Liver (tissue), 9 donors: ENCODE data around the gene KIFC3. TPM values are rescaled to one million over a fixed set of nuclear protein-coding genes. Genes with fewer than 3 reads are reported as not detected.
"Not testable (repeated sequence)": the region's sequence is repeated elsewhere in the genome, so short reads cannot be mapped to it uniquely, and the experiment has no call there.

Experiments
- DNase-seq: peaks from one replicate; pipeline ENCODE4 v3.0.0-alpha.2; 2017; ENCODE audit warnings: low spot score
- H3K27ac ChIP-seq, 2 donors: one replicate each; pipeline ENCODE4 v1.7.0; 2013; ENCODE audit warnings: inconsistent platforms in 2 of 2, low read length in 2 of 2, control low read depth in 1 of 2, low read depth in 1 of 2, mild to moderate bottlenecking in 1 of 2
- H3K27me3 ChIP-seq, 4 donors: one replicate each; pipeline versions ENCODE4 v1.6.1 to v1.7.0; 2013; ENCODE audit warnings: low read length in 3 of 4, inconsistent platforms in 1 of 4, mild to moderate bottlenecking in 1 of 4, moderate library complexity in 1 of 4; ENCODE audit not compliant: control insufficient read depth in 4 of 4, insufficient read depth in 4 of 4
- H3K36me3 ChIP-seq, 4 donors: one replicate each; pipeline versions ENCODE4 v1.6.1 to v1.7.0; 2013; ENCODE audit warnings: low read length in 3 of 4, mild to moderate bottlenecking in 3 of 4, low read depth in 1 of 4, moderate library complexity in 1 of 4; ENCODE audit not compliant: control insufficient read depth in 4 of 4, insufficient read depth in 3 of 4
- H3K4me1 ChIP-seq, 4 donors: one replicate each; pipeline versions ENCODE4 v1.6.1 to v1.7.0; 2013; ENCODE audit warnings: low read length in 3 of 4, mild to moderate bottlenecking in 3 of 4, moderate library complexity in 1 of 4; ENCODE audit not compliant: control insufficient read depth in 4 of 4, insufficient read depth in 4 of 4
- H3K4me3 ChIP-seq, 3 donors: one replicate each; pipeline versions ENCODE4 v1.6.1 to v1.7.0; 2013; ENCODE audit warnings: low read length in 3 of 3, control low read depth in 1 of 3, low read depth in 1 of 3, mild to moderate bottlenecking in 1 of 3
- H3K9ac ChIP-seq, 2 donors: one replicate each; pipeline ENCODE4 v1.7.0; 2013; ENCODE audit warnings: low read length in 2 of 2, mild to moderate bottlenecking in 2 of 2, moderate library complexity in 2 of 2, control low read depth in 1 of 2, low read depth in 1 of 2
- H3K9me3 ChIP-seq, 4 donors: one replicate each; pipeline versions ENCODE4 v1.6.1 to v1.7.0; 2013; ENCODE audit warnings: low read length in 3 of 4; ENCODE audit not compliant: control insufficient read depth in 4 of 4
- CTCF ChIP-seq: fragments of 150-350 bp; IDR thresholded peaks from 2 replicates; pipeline ENCODE4 v1.5.1; 2017; ENCODE audit warnings: improper control_type of control experiment, low read depth, low read length; ENCODE audit not compliant: missing input control
- EGR1 ChIP-seq, 2 donors: IDR thresholded peaks; 2 replicates each; pipeline ENCODE4 v1.6.1; 2016 to 2018; ENCODE audit warnings: antibody characterized with exemption in 2 of 2, low read depth in 2 of 2
- FOXA1 ChIP-seq: IDR thresholded peaks from 2 replicates; pipeline ENCODE4 v1.6.1; 2016; ENCODE audit warnings: antibody characterized with exemption
- FOXA2 ChIP-seq: IDR thresholded peaks from 2 replicates; pipeline ENCODE4 v1.6.1; 2016; ENCODE audit warnings: antibody characterized with exemption
- GABPA ChIP-seq, 2 donors: IDR thresholded peaks in 1 of 2; conservative IDR thresholded peaks in 1 of 2; 2 replicates each; pipeline ENCODE4 v1.6.1; 2016; ENCODE audit warnings: antibody characterized with exemption in 2 of 2, mild to moderate bottlenecking in 1 of 2, moderate library complexity in 1 of 2
- HNF4A ChIP-seq, 2 donors: conservative IDR thresholded peaks; 2 replicates each; pipeline ENCODE4 v1.6.1; 2016; ENCODE audit warnings: antibody characterized with exemption in 2 of 2, mild to moderate bottlenecking in 2 of 2
- HNF4G ChIP-seq: IDR thresholded peaks from 2 replicates; pipeline ENCODE4 v1.6.1; 2016; ENCODE audit warnings: antibody characterized with exemption
- JUND ChIP-seq, 2 donors: IDR thresholded peaks; 2 replicates each; pipeline ENCODE4 v1.6.1; 2016; ENCODE audit warnings: antibody characterized with exemption in 2 of 2
- NR2F2 ChIP-seq: IDR thresholded peaks from 2 replicates; pipeline ENCODE4 v1.6.1; 2016; ENCODE audit warnings: antibody characterized with exemption
- RAD21 ChIP-seq, 2 donors: IDR thresholded peaks; 2 replicates each; pipeline ENCODE4 v1.6.1; 2016; ENCODE audit warnings: antibody characterized with exemption in 2 of 2, mild to moderate bottlenecking in 2 of 2
- RXRA ChIP-seq, 2 donors: IDR thresholded peaks; 2 replicates each; pipeline ENCODE4 v1.6.1; 2017 to 2018; ENCODE audit warnings: antibody characterized with exemption in 2 of 2, mild to moderate bottlenecking in 1 of 2
- SP1 ChIP-seq: IDR thresholded peaks from 2 replicates; pipeline ENCODE4 v1.6.1; 2018; ENCODE audit warnings: antibody characterized with exemption, mild to moderate bottlenecking
- TAF1 ChIP-seq: conservative IDR thresholded peaks from 2 replicates; pipeline ENCODE4 v1.6.1; 2016; ENCODE audit warnings: antibody characterized with exemption, mild to moderate bottlenecking
- YY1 ChIP-seq: IDR thresholded peaks from 2 replicates; pipeline ENCODE4 v1.6.1; 2016; ENCODE audit warnings: antibody characterized with exemption, mild to moderate bottlenecking
- ZBTB33 ChIP-seq: IDR thresholded peaks from 2 replicates; pipeline ENCODE4 v1.6.1; 2016; ENCODE audit warnings: antibody characterized with exemption
- WGBS: extraction: QIAGEN DNeasy Blood & Tissue Kit; methylation state at CpG from one replicate; pipeline ENCODE4 v1.1.7; 2013; 5-methylcytosine and 5-hydroxymethylcytosine counted together
- polyA plus RNA-seq, 2 donors: library from polyadenylated mRNA; stranded (reverse) in 1 of 2; unstranded in 1 of 2; fragments of 200-250 nt in 1 of 2; fragments of >200 nt in 1 of 2; fragmentation: Nextera tagmentation in 1 of 2; extraction: Ambion mirVana in 1 of 2; gene quantifications; one replicate each; pipeline versions ENCODE4 v1.2.1 to v1.2.3, GENCODE V29; 2013 to 2015
- total RNA-seq, 2 donors: library from RNA; depleted of rRNA; stranded (reverse); fragments of >200 nt; gene quantifications; one replicate each; pipeline ENCODE4 v1.2.3, GENCODE V29; 2014
- TF ChIP-seq, protein P1 (sequence below): IDR thresholded peaks from 2 replicates; pipeline ENCODE4 v1.6.1; 2016; ENCODE audit warnings: antibody characterized with exemption, mild to moderate bottlenecking
- TF ChIP-seq, protein P2 (sequence below): IDR thresholded peaks from 2 replicates; pipeline ENCODE4 v1.6.1; 2016; ENCODE audit warnings: antibody characterized with exemption
- TF ChIP-seq, protein P3 (sequence below): IDR thresholded peaks from 2 replicates; pipeline ENCODE4 v1.6.1; 2016; ENCODE audit warnings: antibody characterized with exemption
- donor health status: healthy.
- donor health status: healthy.
- donor health status: healthy.
- donor health status: healthy.
- donor health status: healthy.

KIFC3 gene
- total and polyA plus RNA-seq, 4 donors: 16.5 to 103 (median 27.4) TPM

DNA sequence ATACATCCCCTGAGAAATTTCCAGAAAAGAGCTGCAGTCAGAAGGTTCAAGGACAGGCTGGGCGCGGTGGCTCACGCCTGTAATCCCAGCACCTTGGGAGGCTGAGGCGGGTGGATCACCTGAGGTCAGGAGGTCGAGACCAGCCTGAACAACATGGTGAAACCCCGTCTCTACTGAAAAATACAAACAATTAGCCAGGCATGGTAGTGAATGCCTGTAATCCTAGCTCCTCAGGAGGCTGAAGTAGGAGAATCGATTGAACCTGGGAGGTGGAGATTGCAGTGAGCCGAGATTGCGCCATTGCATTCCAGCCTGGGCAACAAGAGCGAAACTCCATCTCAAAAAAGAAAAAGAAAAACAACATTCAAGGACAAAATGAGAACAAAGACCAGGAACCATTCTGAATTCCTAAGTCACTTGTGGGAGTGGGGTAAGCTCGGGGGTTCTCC is 19.7 kb downstream of the KIFC3 start:
- peak; percentile 58 to 61 for TF ChIP-seq HNF4A (conservative IDR thresholded peaks at IDR 0.05)
- peak in 1 of 2 donors; percentile 36 for TF ChIP-seq RAD21 (IDR thresholded peaks at IDR 0.05)
- peak in 1 of 2 donors; percentile 39 for TF ChIP-seq JUND (IDR thresholded peaks at IDR 0.05)
- TF ChIP-seq SP1: peak; percentile 28
- peak; percentile 57 to 60 for TF ChIP-seq RXRA (IDR thresholded peaks at IDR 0.05)
- H3K4me3 ChIP-seq, H3K9me3 ChIP-seq, H3K27me3 ChIP-seq, DNase-seq, H3K9ac ChIP-seq: not testable (repeated sequence)
- peak overlapping the region in 1 of 2 donors; percentile 26 for H3K27ac ChIP-seq
- 41% methylated on average over 11 of the region's 11 CpGs for WGBS
- H3K4me1 ChIP-seq: peaks cover 6 to 23% (median 23%) of the 10 kb centered on the region in 4 donors
- H3K36me3 ChIP-seq: peaks cover under 1 to 25% (median 10%) of the 10 kb centered on the region in 4 donors

DNA sequence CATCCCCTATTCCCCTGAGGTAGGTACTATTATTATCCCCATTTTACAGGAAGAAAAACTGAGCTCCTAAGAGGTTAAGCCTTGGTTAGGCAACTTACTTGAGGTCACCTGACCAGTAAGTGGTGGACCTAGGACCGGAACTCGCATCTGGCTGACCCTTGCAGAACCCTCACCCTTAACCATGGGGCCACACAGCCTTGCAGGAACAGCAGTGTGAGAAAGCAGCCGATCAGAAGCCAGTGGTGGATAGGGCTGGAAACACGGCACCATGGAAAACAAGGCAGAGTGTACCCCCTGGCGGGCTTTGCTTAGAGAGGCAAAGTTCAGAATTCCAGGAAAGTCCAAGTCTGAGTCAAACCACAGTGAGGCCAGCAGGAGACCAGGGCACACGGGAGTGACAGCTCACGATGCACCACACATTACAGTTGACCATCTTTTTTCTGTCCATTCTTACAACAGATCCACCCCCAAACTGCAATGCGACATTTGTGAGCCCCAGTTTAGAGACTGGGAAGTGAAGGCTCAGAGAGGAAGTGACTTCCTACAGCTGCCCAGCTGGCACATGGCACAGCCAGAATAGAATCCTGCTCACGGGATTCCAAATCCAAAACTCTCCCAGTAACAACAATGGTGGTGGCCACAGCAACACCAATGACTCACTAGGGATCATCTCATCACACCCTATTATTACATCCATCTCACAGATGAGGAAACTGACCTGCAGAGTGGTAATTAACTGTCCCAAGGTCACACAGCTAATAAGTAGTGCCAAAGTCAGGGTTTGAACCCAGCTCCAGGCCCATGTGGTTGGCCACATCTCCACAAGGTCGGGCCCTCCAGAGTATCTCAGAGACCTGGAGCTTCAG is 20.3 kb downstream of the KIFC3 start:
- H3K9ac ChIP-seq: no peak overlapping the region
- H3K36me3 ChIP-seq: peaks cover 0 to 21% (median 10%) of the 10 kb centered on the region in 4 donors
- 65% methylated on average over 10 of the region's 10 CpGs for WGBS
- no peak overlapping the region for H3K4me3 ChIP-seq
- no peaks in the 10 kb centered on the region for H3K27me3 ChIP-seq
- no peaks in the 10 kb centered on the region for H3K9me3 ChIP-seq
- H3K4me1 ChIP-seq: peaks cover 6 to 17% (median 16%) of the 10 kb centered on the region in 4 donors
- TF ChIP-seq CTCF: no peak
- TF ChIP-seq TAF1: no peak
- peak; percentile 40 to 70 for TF ChIP-seq HNF4A (conservative IDR thresholded peaks at IDR 0.05)
- TF ChIP-seq RXRA (IDR thresholded peaks at IDR 0.05): no peak
- no peak for TF ChIP-seq FOXA1
- peak; percentile 18 for TF ChIP-seq SP1
- TF ChIP-seq RAD21 (IDR thresholded peaks at IDR 0.05): peak in 1 of 2 donors; percentile 15
- H3K27ac ChIP-seq: peak overlapping the region in 1 of 2 donors; percentile 22
- no peak for DNase-seq

- DNase-seq: no peak
- no peak overlapping the region for H3K27ac ChIP-seq
- H3K9me3 ChIP-seq: no peaks in the 10 kb centered on the region
- TF ChIP-seq SP1 (no peak), GABPA (IDR thresholded peaks at IDR 0.05 in 1 of 2, conservative IDR thresholded peaks at IDR 0.05 in 1 of 2) (no peak), TAF1 (no peak), FOXA2 (no peak), FOXA1 (no peak), YY1 (no peak), RAD21 (IDR thresholded peaks at IDR 0.05) (no peak), EGR1 (IDR thresholded peaks at IDR 0.05; ENCODE audit: low read depth in 2 of 2) (no peak), JUND (IDR thresholded peaks at IDR 0.05) (no peak), NR2F2 (no peak), ZBTB33 (no peak), RXRA (IDR thresholded peaks at IDR 0.05) (no peak), HNF4G (no peak), HNF4A (conservative IDR thresholded peaks at IDR 0.05) (no peak)
- TF ChIP-seq, protein P1, sequence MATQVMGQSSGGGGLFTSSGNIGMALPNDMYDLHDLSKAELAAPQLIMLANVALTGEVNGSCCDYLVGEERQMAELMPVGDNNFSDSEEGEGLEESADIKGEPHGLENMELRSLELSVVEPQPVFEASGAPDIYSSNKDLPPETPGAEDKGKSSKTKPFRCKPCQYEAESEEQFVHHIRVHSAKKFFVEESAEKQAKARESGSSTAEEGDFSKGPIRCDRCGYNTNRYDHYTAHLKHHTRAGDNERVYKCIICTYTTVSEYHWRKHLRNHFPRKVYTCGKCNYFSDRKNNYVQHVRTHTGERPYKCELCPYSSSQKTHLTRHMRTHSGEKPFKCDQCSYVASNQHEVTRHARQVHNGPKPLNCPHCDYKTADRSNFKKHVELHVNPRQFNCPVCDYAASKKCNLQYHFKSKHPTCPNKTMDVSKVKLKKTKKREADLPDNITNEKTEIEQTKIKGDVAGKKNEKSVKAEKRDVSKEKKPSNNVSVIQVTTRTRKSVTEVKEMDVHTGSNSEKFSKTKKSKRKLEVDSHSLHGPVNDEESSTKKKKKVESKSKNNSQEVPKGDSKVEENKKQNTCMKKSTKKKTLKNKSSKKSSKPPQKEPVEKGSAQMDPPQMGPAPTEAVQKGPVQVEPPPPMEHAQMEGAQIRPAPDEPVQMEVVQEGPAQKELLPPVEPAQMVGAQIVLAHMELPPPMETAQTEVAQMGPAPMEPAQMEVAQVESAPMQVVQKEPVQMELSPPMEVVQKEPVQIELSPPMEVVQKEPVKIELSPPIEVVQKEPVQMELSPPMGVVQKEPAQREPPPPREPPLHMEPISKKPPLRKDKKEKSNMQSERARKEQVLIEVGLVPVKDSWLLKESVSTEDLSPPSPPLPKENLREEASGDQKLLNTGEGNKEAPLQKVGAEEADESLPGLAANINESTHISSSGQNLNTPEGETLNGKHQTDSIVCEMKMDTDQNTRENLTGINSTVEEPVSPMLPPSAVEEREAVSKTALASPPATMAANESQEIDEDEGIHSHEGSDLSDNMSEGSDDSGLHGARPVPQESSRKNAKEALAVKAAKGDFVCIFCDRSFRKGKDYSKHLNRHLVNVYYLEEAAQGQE: no peak
- TF ChIP-seq, protein P2, sequence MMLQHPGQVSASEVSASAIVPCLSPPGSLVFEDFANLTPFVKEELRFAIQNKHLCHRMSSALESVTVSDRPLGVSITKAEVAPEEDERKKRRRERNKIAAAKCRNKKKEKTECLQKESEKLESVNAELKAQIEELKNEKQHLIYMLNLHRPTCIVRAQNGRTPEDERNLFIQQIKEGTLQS: no peak
- TF ChIP-seq, protein P3, sequence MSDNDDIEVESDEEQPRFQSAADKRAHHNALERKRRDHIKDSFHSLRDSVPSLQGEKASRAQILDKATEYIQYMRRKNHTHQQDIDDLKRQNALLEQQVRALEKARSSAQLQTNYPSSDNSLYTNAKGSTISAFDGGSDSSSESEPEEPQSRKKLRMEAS: no peak
- H3K27me3 ChIP-seq: no peaks in the 10 kb centered on the region
- WGBS: 91% methylated on average over 1 of the region's 1 CpG
- no peak overlapping the region for H3K9ac ChIP-seq
- peaks cover 0 to 23% (median 12%) of the 10 kb centered on the region in 4 donors for H3K36me3 ChIP-seq
- H3K4me3 ChIP-seq: no peak overlapping the region
- peaks cover 6 to 16% (median 14%) of the 10 kb centered on the region in 4 donors for H3K4me1 ChIP-seq
These were observed 20.9 kb downstream of the KIFC3 start for GRCh38 chr16:57781349-57781740.
